HFFc6 (cell line): ENCODE measurements around the gene AIFM2. TPM values are rescaled to one million over a fixed set of nuclear protein-coding genes. Genes with fewer than 3 reads are reported as not detected.
A peak's percentile ranks its signal among the peaks of the same experiment; 100 is the strongest.

Source experiments
- DNase-seq: peaks from one replicate; pipeline ENCODE4 v3.0.0-alpha.2; 2018
- H3K27ac Mint-ChIP-seq: 2 replicates; pipeline ENCODE4 v1.8.0; 2020; ENCODE audit warnings: mild to moderate bottlenecking, mixed read lengths
- H3K27me3 Mint-ChIP-seq: 2 replicates; pipeline ENCODE4 v1.8.0; 2021; ENCODE audit warnings: mild to moderate bottlenecking, moderate library complexity, mixed read lengths; ENCODE audit not compliant: insufficient read depth
- H3K36me3 Mint-ChIP-seq: 2 replicates; pipeline ENCODE4 v1.8.0; 2021; ENCODE audit warnings: low read depth, mixed read lengths
- H3K4me1 Mint-ChIP-seq: 2 replicates; pipeline ENCODE4 v1.8.0; 2020; ENCODE audit warnings: low read depth, mixed read lengths
- H3K4me3 Mint-ChIP-seq: 2 replicates; pipeline ENCODE4 v1.8.0; 2020; ENCODE audit warnings: mild to moderate bottlenecking, moderate library complexity, mixed read lengths
- H3K9me3 Mint-ChIP-seq: 2 replicates; pipeline ENCODE4 v1.8.0; 2020; ENCODE audit warnings: mild to moderate bottlenecking, mixed read lengths
- CTCF ChIP-seq: fragments of 200-600 bp; sonication (generic); IDR thresholded peaks from 2 replicates; pipeline ENCODE4 v1.5.0; 2021; ENCODE audit warnings: antibody characterized with exemption, mild to moderate bottlenecking
- total RNA-seq, 6 experiments: library from RNA; stranded (reverse); fragmentation: NEBNext Ultra II Directional; extraction: Animal tissue kit (Norgen Biotek cat#: 25700); gene quantifications; 2 replicates in 1 of 6; 3 replicates in 5 of 6; pipeline ENCODE4 v1.2.3, GENCODE V29; 2021

Gene AIFM2
- total RNA-seq, 6 experiments from 2014 or later, result 5.1 to 12.3 (median 10.4) TPM

GRCh38 chr10:70135046-70135445 lies 2.4 kb upstream of the AIFM2 start:
- Mint-ChIP-seq H3K9me3 (no peaks in the 10 kb centered on the region), H3K27me3 (no peaks in the 10 kb centered on the region; the same call in 1 of the 2 replicates), H3K36me3 (peaks cover 10% of the 10 kb centered on the region), H3K4me1 (peaks cover 32% of the 10 kb centered on the region), H3K4me3 (no peak overlapping the region), H3K27ac (no peak overlapping the region)
- TF ChIP-seq CTCF, result no peak
- DNase-seq, result no peak

GRCh38 chr10:70131560-70131937 lies 1.1 kb downstream of the AIFM2 start:
- no peaks in the 10 kb centered on the region for H3K9me3 Mint-ChIP-seq
- H3K36me3 Mint-ChIP-seq, result peaks cover 9% of the 10 kb centered on the region
- DNase-seq, result no peak
- no peaks in the 10 kb centered on the region; the same call in 1 of the 2 replicates for H3K27me3 Mint-ChIP-seq
- peaks cover 32% of the 10 kb centered on the region for H3K4me1 Mint-ChIP-seq
- H3K27ac Mint-ChIP-seq, result peak overlapping the region; percentile 86; the same call in 1 of the 2 replicates
- no peak for TF ChIP-seq CTCF
- H3K4me3 Mint-ChIP-seq, result peak overlapping the region; percentile 89

DNA sequence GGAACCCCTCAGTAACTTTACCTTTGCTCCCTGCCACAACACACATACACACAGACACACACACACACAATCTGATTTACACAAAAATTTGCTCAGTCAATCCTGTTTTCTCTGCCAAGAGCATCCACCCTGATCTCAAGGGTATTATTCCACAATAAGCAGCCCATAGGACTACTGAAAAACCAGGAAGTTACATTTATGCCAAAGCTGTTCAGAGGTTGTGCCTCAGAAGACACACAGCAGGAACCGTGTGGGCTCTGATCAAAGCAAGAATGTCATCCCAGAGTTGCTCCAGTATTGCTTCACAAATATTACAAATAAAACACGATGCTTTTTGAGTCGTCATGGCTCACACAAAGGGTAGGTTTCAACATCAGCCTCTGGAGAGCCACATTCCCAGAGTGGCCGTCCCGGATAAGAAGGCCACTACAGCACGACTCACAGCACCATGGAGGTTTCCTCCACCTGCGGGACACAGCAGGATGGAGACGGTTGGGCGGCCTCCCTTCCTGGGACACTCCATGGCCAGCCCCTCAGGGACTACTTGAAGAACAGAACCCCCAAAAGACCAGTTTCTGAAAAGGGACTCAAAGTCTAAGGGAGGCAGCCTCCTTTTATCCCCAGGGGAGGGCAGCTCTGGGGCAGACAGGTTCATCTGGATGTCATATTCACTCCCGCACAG lies 1.6 kb downstream of the AIFM2 start:
- Mint-ChIP-seq H3K9me3 (no peaks in the 10 kb centered on the region), H3K27me3 (no peaks in the 10 kb centered on the region; the same call in 1 of the 2 replicates), H3K4me1 (peaks cover 32% of the 10 kb centered on the region), H3K4me3 (peak overlapping the region; percentile 89), H3K27ac (peak overlapping the region; percentile 54; the same call in 1 of the 2 replicates), H3K36me3 (peaks cover 9% of the 10 kb centered on the region)
- TF ChIP-seq CTCF, result no peak
- peak; percentile 48 for DNase-seq

DNA sequence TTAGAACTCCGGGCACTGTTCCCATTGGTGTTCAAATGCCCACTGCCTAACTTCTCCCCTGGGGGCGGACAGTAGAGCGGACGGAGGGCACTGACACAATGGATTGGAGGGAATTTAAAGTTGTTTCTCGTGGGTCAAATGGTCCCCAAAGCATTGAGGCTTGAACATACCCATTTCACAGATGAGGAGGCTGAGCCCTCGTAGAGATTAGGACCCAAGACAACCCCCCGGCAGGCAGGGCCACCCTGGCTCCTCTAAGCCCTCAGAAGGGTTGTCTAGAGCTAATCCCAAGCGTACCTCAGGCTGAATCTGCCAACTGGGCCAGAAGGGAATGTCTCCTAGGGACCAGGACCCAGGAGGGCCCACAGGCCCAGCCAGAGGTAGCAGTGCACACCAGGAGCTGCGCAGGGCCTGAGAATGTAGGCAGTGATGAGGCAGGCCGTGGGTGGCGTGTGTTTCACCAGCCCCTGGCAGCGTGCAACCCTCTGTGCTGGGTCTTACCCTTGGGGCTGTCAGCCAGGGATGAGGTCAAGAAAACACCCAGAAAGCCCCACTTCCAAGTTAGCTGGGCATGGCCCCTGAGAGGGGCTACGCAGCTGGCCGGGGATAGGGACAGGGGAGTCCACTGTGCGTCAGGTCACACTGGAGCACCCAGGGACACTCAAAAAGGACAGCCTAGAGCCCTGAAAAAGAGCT lies 5.8 kb downstream of the AIFM2 start:
- Mint-ChIP-seq H3K36me3 (peaks cover 9% of the 10 kb centered on the region), H3K4me3 (no peak overlapping the region), H3K4me1 (peaks cover 18% of the 10 kb centered on the region), H3K27me3 (no peaks in the 10 kb centered on the region; the same call in 1 of the 2 replicates), H3K27ac (no peak overlapping the region), H3K9me3 (no peaks in the 10 kb centered on the region)
- no peak for TF ChIP-seq CTCF
- no peak for DNase-seq

DNA sequence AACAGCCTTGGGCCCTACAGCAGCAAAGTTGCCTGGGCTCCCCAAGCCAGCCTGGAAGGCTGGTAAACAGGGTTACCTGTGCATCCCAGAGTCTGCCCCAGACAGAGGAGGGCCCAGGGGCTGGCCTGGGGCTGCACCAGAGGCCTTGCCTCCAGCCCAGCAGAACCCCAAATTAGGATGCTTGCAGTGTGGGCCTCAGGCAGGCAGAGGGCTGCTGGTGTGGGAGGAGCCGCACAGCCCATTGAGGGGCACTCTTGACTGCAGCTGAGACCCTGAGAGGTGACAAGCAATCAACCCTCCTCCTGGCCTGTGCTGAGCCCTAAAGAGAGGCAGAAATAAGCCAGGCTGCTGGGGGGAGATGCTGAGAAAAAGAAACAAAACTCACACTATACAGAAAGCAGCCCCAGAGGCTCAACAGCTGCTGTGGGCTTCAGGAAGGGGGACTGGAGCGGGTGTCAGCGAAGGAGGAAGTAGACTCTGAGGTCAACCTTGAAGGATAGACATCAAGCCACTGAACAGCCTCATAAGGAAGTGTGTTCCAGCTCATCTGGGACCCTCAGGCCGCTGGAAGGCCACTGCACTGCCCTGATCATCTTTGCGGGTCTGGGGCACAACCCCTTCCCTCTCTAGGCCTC lies 6.6 kb downstream of the AIFM2 start:
- H3K36me3 Mint-ChIP-seq, result peaks cover 9% of the 10 kb centered on the region
- no peak overlapping the region for H3K27ac Mint-ChIP-seq
- no peaks in the 10 kb centered on the region for H3K9me3 Mint-ChIP-seq
- DNase-seq, result no peak
- H3K27me3 Mint-ChIP-seq, result no peaks in the 10 kb centered on the region
- no peak overlapping the region for H3K4me3 Mint-ChIP-seq
- no peak for TF ChIP-seq CTCF
- H3K4me1 Mint-ChIP-seq, result peaks cover 10% of the 10 kb centered on the region
